ENCODE data around the gene NOX3. TPM values are rescaled to one million over a fixed set of nuclear protein-coding genes. Genes with fewer than 3 reads are reported as not detected.

Gene NOX3
- total RNA-seq, 1 experiment from 2014 or later, result not detected

GRCh38 chr6:155398221-155398620 is 57.4 kb downstream of the NOX3 start:
- intact Hi-C loops (cut with micrococcal nuclease), result no loop called here
- Mint-ChIP-seq H3K36me3 (ENCODE audit: insufficient read depth, unreplicated experiment) (no peaks in the 10 kb centered on the region), H3K27ac (ENCODE audit: low read depth, unreplicated experiment) (no peak overlapping the region), H3K9me3 (ENCODE audit: unreplicated experiment) (no peaks in the 10 kb centered on the region), H3K27me3 (ENCODE audit: insufficient read depth, unreplicated experiment) (no peaks in the 10 kb centered on the region), H3K4me1 (ENCODE audit: insufficient read depth, unreplicated experiment) (peaks cover 6% of the 10 kb centered on the region), H3K4me3 (ENCODE audit: unreplicated experiment) (no peak overlapping the region)
- no peak for DNase-seq (ENCODE audit: unreplicated experiment)
- no peak for TF ChIP-seq CTCF (IDR thresholded peaks at IDR 0.05; ENCODE audit: unreplicated experiment)
- BruUV-seq (replicated peaks), result no TSS peak
- ChIA-PET CTCF (interaction anchor here (0.6 to 0.9 kb wide), 2 partner anchors 14 to 110 kb away, joined by 3 to 4 read pairs; no protein-coding TSS in a partner anchor), POLR2A (no interaction called here)

- BruUV-seq (replicated peaks), result no TSS peak
Measured at GRCh38 chr6:155397172-155397705, 58.4 kb downstream of the NOX3 start.

GRCh38 chr6:155396605-155397004 is 59.0 kb downstream of the NOX3 start:
- BruUV-seq (replicated peaks), result no TSS peak
- no peaks in the 10 kb centered on the region for H3K36me3 Mint-ChIP-seq (ENCODE audit: insufficient read depth, unreplicated experiment)
- no peak for TF ChIP-seq CTCF (IDR thresholded peaks at IDR 0.05; ENCODE audit: unreplicated experiment)
- peaks cover 6% of the 10 kb centered on the region for H3K4me1 Mint-ChIP-seq (ENCODE audit: insufficient read depth, unreplicated experiment)
- intact Hi-C loops (cut with micrococcal nuclease), result no loop called here
- H3K27me3 Mint-ChIP-seq (ENCODE audit: insufficient read depth, unreplicated experiment), result no peaks in the 10 kb centered on the region
- no peak overlapping the region for H3K27ac Mint-ChIP-seq (ENCODE audit: low read depth, unreplicated experiment)
- no peak overlapping the region for H3K4me3 Mint-ChIP-seq (ENCODE audit: unreplicated experiment)
- ChIA-PET POLR2A (no interaction called here), CTCF (no interaction called here)
- no peaks in the 10 kb centered on the region for H3K9me3 Mint-ChIP-seq (ENCODE audit: unreplicated experiment)
- no peak for DNase-seq (ENCODE audit: unreplicated experiment)

More at GRCh38 chr6:155397172-155397705, 58.4 kb downstream of the NOX3 start:
- no peaks in the 10 kb centered on the region for H3K9me3 Mint-ChIP-seq (ENCODE audit: unreplicated experiment)
- no peak for TF ChIP-seq CTCF (IDR thresholded peaks at IDR 0.05; ENCODE audit: unreplicated experiment)
- peaks cover 6% of the 10 kb centered on the region for H3K4me1 Mint-ChIP-seq (ENCODE audit: insufficient read depth, unreplicated experiment)
- CTCF ChIA-PET, result no interaction called here
- POLR2A ChIA-PET, result no interaction called here
- H3K36me3 Mint-ChIP-seq (ENCODE audit: insufficient read depth, unreplicated experiment), result no peaks in the 10 kb centered on the region
- intact Hi-C loops (cut with micrococcal nuclease), result no loop called here
- H3K27ac Mint-ChIP-seq (ENCODE audit: low read depth, unreplicated experiment), result no peak overlapping the region
- no peak overlapping the region for H3K4me3 Mint-ChIP-seq (ENCODE audit: unreplicated experiment)
- no peak for DNase-seq (ENCODE audit: unreplicated experiment)
- no peaks in the 10 kb centered on the region for H3K27me3 Mint-ChIP-seq (ENCODE audit: insufficient read depth, unreplicated experiment)

GRCh38 chr6:155395339-155395738 is 60.3 kb downstream of the NOX3 start:
- no peak overlapping the region for H3K27ac Mint-ChIP-seq (ENCODE audit: low read depth, unreplicated experiment)
- DNase-seq (ENCODE audit: unreplicated experiment), result no peak
- TF ChIP-seq CTCF (IDR thresholded peaks at IDR 0.05; ENCODE audit: unreplicated experiment), result no peak
- H3K36me3 Mint-ChIP-seq (ENCODE audit: insufficient read depth, unreplicated experiment), result no peaks in the 10 kb centered on the region
- CTCF ChIA-PET, result no interaction called here
- intact Hi-C loops (cut with micrococcal nuclease), result no loop called here
- BruUV-seq (replicated peaks), result no TSS peak
- H3K4me3 Mint-ChIP-seq (ENCODE audit: unreplicated experiment), result no peak overlapping the region
- H3K4me1 Mint-ChIP-seq (ENCODE audit: insufficient read depth, unreplicated experiment), result peaks cover 1% of the 10 kb centered on the region
- H3K9me3 Mint-ChIP-seq (ENCODE audit: unreplicated experiment), result no peaks in the 10 kb centered on the region
- H3K27me3 Mint-ChIP-seq (ENCODE audit: insufficient read depth, unreplicated experiment), result no peaks in the 10 kb centered on the region
- POLR2A ChIA-PET, result no interaction called here
